Upper lobe of right lung (tissue), 1 donor: Measurements from ENCODE around the gene WWP2. TPM values are rescaled to one million over a fixed set of nuclear protein-coding genes. Genes with fewer than 3 reads are reported as not detected.

ENCODE experiments used
- ATAC-seq: fragments of 200-7000 bp; cut with Tn5 transposase; one replicate; pipeline ENCODE4 v1.9.1; 2020; ENCODE audit warnings: mild to moderate bottlenecking, moderate library complexity
- DNase-seq: peaks from one replicate; pipeline ENCODE4 v3.0.0-alpha.2; 2020
- H3K27ac ChIP-seq: fragments of 200-600 bp; one replicate; pipeline ENCODE4 v1.8.0; 2022
- H3K27me3 ChIP-seq: fragments of 200-600 bp; one replicate; pipeline ENCODE4 v1.8.0; 2022; ENCODE audit warnings: mild to moderate bottlenecking
- H3K36me3 ChIP-seq: fragments of 200-600 bp; one replicate; pipeline ENCODE4 v1.8.0; 2022
- H3K4me1 ChIP-seq: fragments of 200-600 bp; one replicate; pipeline ENCODE4 v1.8.0; 2022
- H3K4me3 ChIP-seq: fragments of 200-600 bp; one replicate; pipeline ENCODE4 v1.8.0; 2022; ENCODE audit warnings: mild to moderate bottlenecking
- H3K9me3 ChIP-seq: fragments of 200-600 bp; one replicate; pipeline ENCODE4 v1.8.0; 2022
- CTCF ChIP-seq: fragments of 200-600 bp; IDR thresholded peaks from one replicate; pipeline ENCODE4 v1.8.0; 2022; ENCODE audit warnings: antibody characterized with exemption
- intact Hi-C: fragments of 100-400 bp; cut with DNase I; formaldehyde crosslinking; loops from one replicate; pipeline ENCODE4 v1.11.0; 2022
- total RNA-seq: library from RNA; stranded (reverse); fragmentation: NEBNext Ultra II Directional; extraction: Animal tissue kit (Norgen Biotek cat#: 25700); gene quantifications from one replicate; pipeline ENCODE4 v1.2.1, GENCODE V29; 2021
- donor health status: DM: no; HTN: yes; CAD: no; lungs with severe emphysema.

Gene WWP2
- total RNA-seq, 1 donor from 2014 or later: 71.9 TPM

GRCh38 chr16:69721441-69721957 is 40.6 kb upstream of the WWP2 start:
- Histone ChIP-seq H3K27ac (no peak overlapping the region), H3K27me3 (no peaks in the 10 kb centered on the region), H3K36me3 (peaks cover 18% of the 10 kb centered on the region), H3K4me3 (no peak overlapping the region), H3K9me3 (no peaks in the 10 kb centered on the region), H3K4me1 (peaks cover 7% of the 10 kb centered on the region)
- intact Hi-C loops: no loop called here
- ATAC-seq: no peak
- TF ChIP-seq CTCF: no peak
- no peak for DNase-seq

DNA sequence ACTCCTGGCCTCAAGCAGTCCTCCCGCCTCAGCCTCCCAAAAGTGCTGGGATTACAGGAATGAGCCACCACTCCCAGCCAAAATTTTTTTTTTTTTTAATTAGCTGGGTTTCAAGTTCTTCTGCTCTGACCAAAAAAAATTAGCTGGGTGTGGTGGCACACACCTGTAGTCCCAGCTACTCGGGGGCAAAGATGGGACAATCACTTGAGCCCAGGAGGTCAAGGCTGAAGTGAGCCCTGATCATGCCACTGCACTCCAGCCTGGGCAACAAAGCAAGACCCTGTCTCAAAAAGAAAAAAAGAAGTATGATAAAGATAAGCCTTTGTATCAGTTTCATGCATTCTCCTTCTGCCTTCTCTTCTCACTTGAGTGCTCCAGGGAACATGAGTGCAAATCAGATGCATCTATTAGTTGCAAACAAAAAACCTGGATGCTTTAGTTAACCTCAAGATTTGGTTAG is 37.7 kb upstream of the WWP2 start:
- Histone ChIP-seq H3K9me3 (no peaks in the 10 kb centered on the region), H3K4me1 (peaks cover 17% of the 10 kb centered on the region), H3K27me3 (no peaks in the 10 kb centered on the region), H3K36me3 (no peaks in the 10 kb centered on the region), H3K27ac (peak overlapping the region; percentile 88), H3K4me3 (no peak overlapping the region)
- no peak for TF ChIP-seq CTCF
- intact Hi-C loops: no loop called here
- no peak for DNase-seq
- no peak for ATAC-seq

DNA sequence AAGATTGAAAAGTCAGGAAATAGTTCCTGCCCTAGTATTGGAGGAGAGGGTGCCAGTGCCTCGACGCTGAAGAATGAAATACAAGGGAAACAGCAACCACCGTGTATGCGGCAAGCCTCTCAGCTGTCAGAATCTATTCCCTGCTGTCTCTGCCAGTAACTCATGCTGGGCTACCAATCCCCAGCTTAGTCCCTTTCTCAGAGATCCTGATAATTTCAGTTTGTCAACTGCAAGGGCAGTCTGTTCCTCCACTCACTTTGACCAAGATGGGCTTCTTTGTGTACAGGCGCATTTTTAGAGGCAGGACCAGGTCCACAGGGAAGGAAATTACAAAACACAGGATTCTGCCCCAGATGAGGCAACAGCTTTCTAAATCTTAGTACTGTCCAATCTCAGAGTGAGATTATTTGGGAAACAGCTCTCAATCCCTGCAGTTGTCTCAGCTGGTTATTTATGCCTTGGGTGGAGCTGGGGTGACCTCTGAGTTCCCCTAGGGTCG is 37.1 kb upstream of the WWP2 start:
- Histone ChIP-seq H3K4me3 (peak overlapping the region; percentile 67), H3K27ac (peak overlapping the region; percentile 88), H3K27me3 (no peaks in the 10 kb centered on the region), H3K36me3 (no peaks in the 10 kb centered on the region), H3K4me1 (peaks cover 17% of the 10 kb centered on the region), H3K9me3 (no peaks in the 10 kb centered on the region)
- TF ChIP-seq CTCF: no peak
- intact Hi-C loops: no loop called here
- DNase-seq (no peak), ATAC-seq (no peak)

GRCh38 chr16:69725480-69726312 is 36.4 kb upstream of the WWP2 start:
- Histone ChIP-seq H3K4me1 (peaks cover 17% of the 10 kb centered on the region), H3K36me3 (no peaks in the 10 kb centered on the region), H3K9me3 (no peaks in the 10 kb centered on the region), H3K4me3 (peak overlapping the region; percentile 67), H3K27me3 (no peaks in the 10 kb centered on the region), H3K27ac (peak overlapping the region; percentile 88)
- intact Hi-C loops: no loop called here
- no peak for TF ChIP-seq CTCF
- peak; percentile 53 for DNase-seq
- no peak for ATAC-seq

DNA sequence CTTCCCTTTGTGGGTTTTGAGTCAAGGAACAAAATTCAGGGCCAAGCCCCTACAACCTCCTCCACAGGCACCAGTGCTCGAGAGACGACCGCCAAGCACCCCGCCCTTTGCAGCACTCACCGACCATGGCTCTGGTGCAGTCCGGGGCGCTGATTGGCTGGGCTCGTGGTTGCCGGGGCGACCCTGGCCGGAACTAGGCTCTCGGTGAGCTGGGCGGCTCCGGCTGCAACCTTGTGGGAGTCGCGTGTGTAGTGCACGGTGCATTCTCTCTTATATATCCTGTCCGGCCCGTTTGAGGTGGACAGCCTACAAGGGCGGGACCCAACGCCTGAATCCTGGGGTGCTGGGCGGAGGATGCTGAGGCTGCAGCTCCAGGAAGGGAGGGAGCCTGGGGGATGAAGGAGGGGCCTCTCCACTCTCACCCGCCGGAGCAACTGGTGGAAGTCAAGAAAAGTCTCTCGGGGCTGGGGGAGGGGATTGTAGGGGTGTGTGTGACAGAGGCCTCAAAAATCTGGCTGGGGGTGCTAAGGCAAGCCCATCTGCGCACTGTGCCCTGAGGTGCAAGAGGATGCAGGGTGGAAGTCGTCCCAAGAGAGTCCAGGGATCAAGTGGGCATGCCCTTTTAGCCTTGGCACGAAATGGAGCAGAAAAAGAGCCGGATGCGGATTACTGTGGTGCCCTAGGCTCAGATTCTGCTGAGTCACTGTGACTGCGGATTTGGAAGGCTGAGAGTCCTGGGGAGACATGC is 35.6 kb upstream of the WWP2 start, which contains the start of gene NQO1:
NQO1 (minus strand) TSS at position 248 of the 748 bp plus-strand sequence; CDS start at position 127, 121 bp downstream.
- DNase-seq (peak; percentile 97), ATAC-seq (peak; percentile 99)
- Histone ChIP-seq H3K4me1 (peaks cover 17% of the 10 kb centered on the region), H3K27ac (peak within 1 kb of the TSS; percentile 88), H3K27me3 (no peaks in the 10 kb centered on the region), H3K9me3 (no peaks in the 10 kb centered on the region), H3K36me3 (no peaks in the 10 kb centered on the region), H3K4me3 (peak within 1 kb of the TSS; percentile 67)
- intact Hi-C loops: no loop called here
- no peak for TF ChIP-seq CTCF
